Hematopoietic multipotent progenitor cell (in vitro differentiated cells): ENCODE measurements around the gene SLC26A2. TPM values are rescaled to one million over a fixed set of nuclear protein-coding genes. Genes with fewer than 3 reads are reported as not detected.
A peak's percentile ranks its signal among the peaks of the same experiment; 100 is the strongest.

Experiments
- DNase-seq, 3 donors: peaks; one replicate each; pipeline ENCODE4 v3.0.0-alpha.2; 2011 to 2015; ENCODE audit warnings: low read depth in 2 of 3, low spot score in 2 of 3
- total RNA-seq: library from RNA; depleted of rRNA; stranded (reverse); fragments of >200 nt; gene quantifications from one replicate; pipeline ENCODE4 v1.2.3, GENCODE V29; 2012

SLC26A2 gene
- total RNA-seq, 1 donor, result 7.0 TPM

- peak in 2 of 3 donors; percentile 57 to 71 for DNase-seq
Measured at GRCh38 chr5:149959406-149960236, 937 bp upstream of the SLC26A2 start.

DNA sequence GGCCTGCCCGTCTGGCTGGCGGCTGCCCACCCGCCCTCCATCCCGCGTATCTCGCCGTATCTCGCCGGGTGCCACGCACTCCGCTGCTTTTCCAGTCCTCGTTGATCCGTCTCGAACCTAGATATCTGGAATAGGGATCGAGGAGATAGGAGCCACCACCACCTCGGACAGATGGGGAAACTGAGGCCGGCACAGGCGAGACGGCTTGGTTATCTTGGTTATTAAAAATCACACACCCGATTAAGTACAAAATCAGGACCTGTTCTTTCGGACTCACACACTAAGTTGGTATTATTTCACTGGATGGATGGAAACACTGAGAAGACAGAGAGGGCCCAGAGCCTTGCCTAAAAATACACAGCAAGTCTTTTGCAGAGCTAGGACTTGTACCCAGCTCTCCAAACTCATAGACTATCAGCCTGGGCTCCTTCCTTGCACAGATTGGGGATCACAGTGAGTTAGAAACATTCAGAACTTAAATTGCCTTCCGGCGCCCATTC lies 678 bp downstream of the SLC26A2 start:
- no peak for DNase-seq

DNA sequence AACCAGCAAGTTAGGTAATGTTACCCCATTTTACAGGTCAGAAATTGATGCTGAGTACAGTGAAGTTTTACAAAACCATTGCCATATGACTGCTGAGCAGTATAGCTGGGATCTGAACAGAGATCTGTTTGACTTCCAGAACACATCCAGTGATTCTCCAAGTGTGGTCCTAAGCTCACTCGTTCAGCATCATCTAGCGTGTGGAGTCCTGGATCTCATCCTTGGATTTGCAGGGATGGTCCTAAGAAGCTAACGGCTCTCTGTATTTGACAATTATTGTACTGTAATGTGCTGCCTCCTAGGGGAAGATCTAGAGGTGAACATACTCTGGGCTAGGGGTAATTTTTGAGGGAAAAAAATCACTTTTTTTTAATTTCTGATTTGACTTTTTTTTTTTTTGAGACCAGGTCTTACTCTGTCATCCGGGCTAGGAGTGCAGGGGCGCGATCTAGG lies 1.4 kb downstream of the SLC26A2 start:
- DNase-seq, result peak in 1 of 3 donors; percentile 51

DNA sequence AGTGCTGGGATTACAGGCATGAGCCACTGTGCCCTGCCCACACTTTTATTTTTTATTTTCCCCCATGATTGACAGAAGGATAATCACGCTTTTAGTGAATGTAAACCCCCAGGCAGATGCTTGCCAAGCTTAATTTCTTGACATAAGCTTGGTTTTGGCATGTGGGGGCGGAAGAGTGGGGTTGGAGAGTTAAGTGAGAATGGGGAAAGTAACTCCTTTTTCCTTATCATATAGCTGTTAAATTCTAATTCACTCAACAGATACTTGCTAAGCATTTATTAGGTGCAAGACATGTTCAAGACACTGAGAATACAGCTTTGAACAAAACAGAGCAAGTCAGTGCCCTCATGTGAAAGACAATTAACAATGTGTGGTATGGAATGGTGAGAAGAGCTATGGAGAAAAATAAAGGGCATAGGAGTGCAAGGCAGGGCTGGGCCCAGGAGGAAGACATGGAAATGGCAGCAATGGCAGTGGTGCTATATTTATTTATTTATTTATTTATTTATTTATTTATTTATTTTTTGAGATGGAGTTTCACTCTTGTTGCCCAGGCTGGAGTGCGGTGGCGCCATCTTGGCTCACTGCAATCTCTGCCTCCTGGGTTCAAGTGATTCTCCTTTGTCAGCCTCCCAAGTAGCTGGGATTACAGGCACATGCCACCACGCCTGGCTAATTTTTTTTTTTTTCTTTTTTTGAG lies 2.2 kb downstream of the SLC26A2 start:
- no peak for DNase-seq

GRCh38 chr5:149963729-149964128 lies 3.2 kb downstream of the SLC26A2 start:
- DNase-seq, result no peak

GRCh38 chr5:149966946-149967345 lies 6.4 kb downstream of the SLC26A2 start:
- no peak for DNase-seq

DNA sequence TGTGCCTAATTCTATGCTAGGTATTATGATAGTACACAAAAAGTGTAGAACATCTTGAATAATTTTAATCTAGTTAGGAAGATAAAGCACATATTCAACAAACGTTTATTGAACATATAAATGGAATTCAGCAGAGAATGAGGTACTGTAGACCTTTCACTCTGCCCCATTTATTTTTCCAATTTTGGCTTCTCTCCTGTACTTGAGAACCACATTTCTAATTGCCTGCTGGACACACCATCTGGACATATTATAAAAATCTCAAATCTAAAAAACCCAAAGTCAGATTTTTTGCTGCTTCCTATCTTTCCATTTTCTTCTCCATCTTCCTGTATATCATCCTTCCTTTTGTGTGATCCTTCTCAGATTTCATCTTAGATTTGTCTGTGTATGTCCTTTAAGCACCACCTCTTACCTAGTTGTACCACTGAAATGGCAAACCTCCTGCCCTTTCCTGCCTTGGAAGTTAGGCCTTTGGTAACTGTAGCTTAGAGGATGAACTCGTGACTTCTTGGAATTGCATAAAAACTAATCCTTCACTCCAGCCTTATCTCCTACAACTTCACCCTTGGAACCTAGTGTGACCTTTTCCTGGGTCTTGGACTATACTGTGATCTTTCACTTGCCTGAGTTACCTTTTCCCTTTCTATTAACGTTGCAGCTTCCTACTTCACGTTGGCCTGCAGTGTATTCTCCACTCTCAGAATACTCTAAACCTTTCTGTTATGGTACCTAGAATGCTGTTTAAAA lies 8.8 kb downstream of the SLC26A2 start:
- no peak for DNase-seq

- DNase-seq, result no peak
Measured at GRCh38 chr5:149975409-149975808, 14.9 kb downstream of the SLC26A2 start.

DNA sequence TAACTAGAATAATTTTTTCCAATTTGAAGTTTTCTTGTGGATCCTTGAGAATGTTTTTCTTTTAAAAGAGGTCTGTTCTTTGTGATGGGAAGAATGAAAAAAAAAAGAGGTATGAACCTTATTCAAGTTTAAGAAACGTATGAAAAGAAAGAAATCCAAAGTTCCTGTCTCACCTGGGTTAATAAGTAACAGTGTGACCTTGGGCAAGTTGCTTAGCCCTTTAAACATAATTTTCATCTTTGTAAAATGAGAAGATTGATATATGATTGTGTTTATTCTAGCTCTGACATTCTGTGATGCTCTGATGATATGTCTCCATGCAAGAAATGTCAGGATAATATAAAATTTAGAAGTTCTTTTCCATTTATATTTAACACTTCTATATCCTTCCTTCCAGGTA lies 19.3 kb downstream of the SLC26A2 start:
- DNase-seq, result no peak

GRCh38 chr5:149981206-149981605 lies 20.6 kb downstream of the SLC26A2 start:
- DNase-seq, result no peak

- no peak for DNase-seq
Measured at GRCh38 chr5:149982505-149982904, 21.9 kb downstream of the SLC26A2 start.

DNA sequence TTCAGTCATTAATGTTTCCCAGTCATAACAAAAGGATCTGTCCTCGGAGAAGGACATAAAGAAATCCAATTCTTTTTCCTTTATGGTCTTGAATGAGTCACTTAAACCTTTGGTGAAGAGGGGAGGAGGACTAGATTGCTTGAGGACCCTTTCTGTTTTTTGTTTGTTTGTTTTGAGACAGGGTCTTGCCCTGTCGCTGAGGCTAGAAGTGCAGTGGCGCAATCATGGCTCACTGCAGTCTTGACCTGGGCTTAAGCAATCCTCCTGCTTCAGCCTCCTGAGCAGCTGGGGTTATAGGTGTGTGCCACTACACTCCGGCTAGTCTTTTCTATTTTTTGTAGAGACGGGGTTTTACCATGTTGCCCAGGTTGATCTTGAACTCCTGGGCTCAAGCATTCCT lies 27.6 kb downstream of the SLC26A2 start:
- no peak for DNase-seq

GRCh38 chr5:149990518-149991376 lies 30.2 kb downstream of the SLC26A2 start:
- DNase-seq, result peak; percentile 37 to 85 (median 64)

DNA sequence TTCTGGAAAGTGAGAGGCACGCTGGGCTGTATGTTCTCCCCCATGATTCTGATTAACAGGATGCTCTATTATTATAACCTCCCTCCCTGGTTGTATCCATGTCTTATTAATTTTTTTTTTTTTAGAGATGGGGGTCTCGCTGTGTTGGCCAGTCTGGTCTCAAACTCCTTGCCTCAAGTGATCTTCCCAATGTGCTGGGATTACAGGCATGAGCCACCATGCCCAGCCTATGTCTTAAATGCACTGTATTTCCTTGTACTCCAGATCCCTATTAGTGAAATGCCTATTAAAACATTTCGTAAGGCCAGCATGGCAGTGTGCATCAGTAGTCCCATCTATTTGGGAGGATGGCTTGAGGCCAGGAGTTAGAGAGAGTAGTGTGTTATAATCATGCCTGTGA lies 32.9 kb downstream of the SLC26A2 start:
- no peak for DNase-seq

DNA sequence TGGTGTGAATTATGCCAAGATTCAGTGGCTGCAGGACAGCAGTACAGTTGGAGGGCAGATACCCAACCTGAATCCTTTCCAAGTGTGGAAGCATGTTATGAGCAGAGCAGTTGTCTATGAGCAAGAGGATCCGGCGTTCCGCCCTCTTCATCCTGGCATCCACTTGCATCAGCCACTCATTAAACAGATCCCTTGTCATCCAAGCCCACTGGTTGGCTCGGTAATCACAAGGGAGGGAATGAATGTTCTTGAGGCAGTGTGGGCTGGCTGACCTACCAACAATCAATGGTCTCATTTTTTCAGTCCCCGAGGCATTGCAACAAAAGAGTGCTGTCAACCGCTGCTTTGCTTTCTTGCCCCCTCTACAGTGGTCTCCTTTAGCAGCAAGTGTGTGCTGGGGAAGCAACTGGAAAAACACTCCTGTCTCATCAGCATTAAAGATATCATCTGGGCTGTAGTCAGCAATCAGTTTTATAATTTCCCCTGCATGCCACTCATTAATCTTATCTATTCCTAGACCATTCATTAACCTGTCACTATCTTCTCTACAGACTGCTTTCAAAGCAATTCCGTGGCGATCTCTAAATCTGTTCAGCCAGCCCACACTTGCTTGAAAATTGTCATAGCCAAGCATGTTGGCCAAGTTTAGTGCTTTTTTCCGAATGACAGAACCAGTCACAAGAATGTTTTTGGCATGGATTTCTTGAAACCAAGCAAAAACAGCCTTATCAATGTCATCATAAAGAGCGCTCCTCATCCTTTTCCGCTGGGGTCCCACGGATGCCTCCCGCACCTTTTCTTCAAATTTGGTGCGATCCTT lies 35.0 kb downstream of the SLC26A2 start:
- no peak for DNase-seq

GRCh38 chr5:149996205-149996890 lies 35.8 kb downstream of the SLC26A2 start:
- no peak for DNase-seq

DNA sequence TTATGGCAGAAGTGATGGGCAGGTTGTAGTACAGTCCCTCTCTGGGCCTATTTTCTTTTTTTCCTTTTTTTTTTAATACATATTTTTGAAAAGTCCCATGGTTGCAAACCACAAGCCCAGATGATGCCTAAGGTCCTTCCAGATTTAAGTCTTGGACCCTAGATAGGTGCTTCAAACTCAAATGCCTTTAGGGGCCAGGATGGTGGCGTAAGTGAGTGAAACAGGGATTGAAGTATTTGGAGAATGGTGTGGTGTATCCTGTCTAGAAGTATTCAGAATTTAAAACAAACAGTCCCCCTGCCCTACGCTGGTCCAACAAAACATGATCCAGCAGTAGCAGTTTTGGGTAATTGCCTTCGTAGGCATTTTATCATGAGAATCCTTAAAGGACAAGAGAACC lies 37.7 kb downstream of the SLC26A2 start:
- DNase-seq, result no peak

GRCh38 chr5:149999359-149999758 lies 38.8 kb downstream of the SLC26A2 start:
- no peak for DNase-seq

DNA sequence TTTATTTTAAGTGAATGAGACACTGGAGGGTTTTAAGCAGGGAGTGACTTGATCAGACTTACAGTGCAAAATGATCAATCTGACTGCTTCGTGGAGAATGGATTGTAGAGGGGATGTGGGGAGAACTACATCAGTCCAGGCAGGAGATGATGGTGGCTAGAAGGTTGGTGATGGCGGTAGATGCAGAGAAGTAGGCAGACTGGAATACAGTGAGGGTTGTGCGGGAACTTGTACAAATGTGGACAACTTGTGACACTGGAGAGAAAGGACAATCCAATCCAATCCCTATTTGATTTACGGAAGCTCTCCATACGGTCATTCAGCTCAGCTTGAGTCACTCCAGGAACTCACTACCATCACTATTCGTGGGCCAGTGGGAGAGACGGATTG lies 39.3 kb downstream of the SLC26A2 start:
- DNase-seq, result no peak
